ENCODE results near the gene ZNF253.
A peak's percentile ranks its signal among the peaks of the same experiment; 100 is the strongest.
"Not testable (repeated sequence)": the region's sequence is repeated elsewhere in the genome, so short reads cannot be mapped to it uniquely, and the experiment has no call there.

Gene ZNF253

GRCh38 chr19:19900139-19900728 lies 34.6 kb downstream of the ZNF253 start:
- DNase-seq (ENCODE audit: low read depth), result peak; percentile 43

- peak; percentile 97 for DNase-seq (ENCODE audit: low read depth)
Measured at GRCh38 chr19:19900729-19901444, 35.2 kb downstream of the ZNF253 start, which contains the start of gene ZNF93. Gene ZNF93 (plus strand): TSS chr19:19900946. CDS start chr19:19901089, 143 bp downstream.

- not testable (repeated sequence) for DNase-seq (ENCODE audit: low read depth)
Measured at GRCh38 chr19:19907551-19907950, 41.9 kb downstream of the ZNF253 start.

- DNase-seq (ENCODE audit: low read depth), result no peak
Measured at GRCh38 chr19:19909654-19910053, 44.0 kb downstream of the ZNF253 start.

GRCh38 chr19:19911150-19911549 lies 45.5 kb downstream of the ZNF253 start:
- DNase-seq (ENCODE audit: low read depth), result no peak

GRCh38 chr19:19914596-19914995 lies 48.9 kb downstream of the ZNF253 start:
- DNase-seq (ENCODE audit: low read depth), result no peak

GRCh38 chr19:19930417-19930816 lies 64.7 kb downstream of the ZNF253 start:
- DNase-seq (ENCODE audit: low read depth), result not testable (repeated sequence)

- DNase-seq (ENCODE audit: low read depth), result not testable (repeated sequence)
Measured at GRCh38 chr19:19933432-19934314, 68.0 kb downstream of the ZNF253 start.

- no peak for DNase-seq (ENCODE audit: low read depth)
Measured at GRCh38 chr19:19937403-19937802, 71.7 kb downstream of the ZNF253 start.

GRCh38 chr19:19938449-19938848 lies 72.8 kb downstream of the ZNF253 start:
- no peak for DNase-seq (ENCODE audit: low read depth)

- no peak for DNase-seq (ENCODE audit: low read depth)
Measured at GRCh38 chr19:19943848-19944582, 78.3 kb downstream of the ZNF253 start.

Data from stromal cell of bone marrow (primary cell).